SHP77 treated with DMSO at 0.1 percent for 48 hours (cell line): Measurements from ENCODE around the gene BAIAP3.
"Not testable (repeated sequence)": the region's sequence is repeated elsewhere in the genome, so short reads cannot be mapped to it uniquely, and the experiment has no call there.

Experiments used
- DNase-seq: peaks from one replicate; lab custom pipeline; 2025; lab: John Stamatoyannopoulos, UW

Gene BAIAP3

GRCh38 chr16:1333149-1333812 lies at the start of gene BAIAP3:
Gene BAIAP3 (plus strand): TSS chr16:1333645. CDS start chr16:1338550, 4,905 bp downstream.
- DNase-seq = no peak

- DNase-seq = no peak
These were observed 49.3 kb upstream of the BAIAP3 start for GRCh38 chr16:1283996-1284616.

- DNase-seq = no peak
These were observed 47.6 kb upstream of the BAIAP3 start for GRCh38 chr16:1285669-1286512.

- no peak for DNase-seq
These were observed 46.8 kb upstream of the BAIAP3 start for GRCh38 chr16:1286513-1287094.

GRCh38 chr16:1287982-1288670 lies 45.3 kb upstream of the BAIAP3 start:
- DNase-seq = no peak

GRCh38 chr16:1288813-1289476 lies 44.5 kb upstream of the BAIAP3 start:
- DNase-seq = no peak

GRCh38 chr16:1289477-1289866 lies 44.0 kb upstream of the BAIAP3 start:
- DNase-seq = no peak

GRCh38 chr16:1290063-1290501 lies 43.4 kb upstream of the BAIAP3 start:
- DNase-seq = no peak

GRCh38 chr16:1290860-1291575 lies 42.4 kb upstream of the BAIAP3 start:
- peak; percentile 57 for DNase-seq

- peak; percentile 71 for DNase-seq
These were observed 41.9 kb upstream of the BAIAP3 start for GRCh38 chr16:1291576-1291974.

GRCh38 chr16:1292208-1292607 lies 41.2 kb upstream of the BAIAP3 start:
- DNase-seq = not testable (repeated sequence)

GRCh38 chr16:1292808-1293207 lies 40.6 kb upstream of the BAIAP3 start:
- DNase-seq = not testable (repeated sequence)

GRCh38 chr16:1293921-1294656 lies 39.4 kb upstream of the BAIAP3 start:
- DNase-seq = no peak

- DNase-seq = no peak
These were observed 38.0 kb upstream of the BAIAP3 start for GRCh38 chr16:1295465-1295864.

- not testable (repeated sequence) for DNase-seq
These were observed 36.8 kb upstream of the BAIAP3 start for GRCh38 chr16:1296688-1297017.

- peak; percentile 48 for DNase-seq
These were observed 36.3 kb upstream of the BAIAP3 start for GRCh38 chr16:1297018-1297696.

- no peak for DNase-seq
These were observed 35.0 kb upstream of the BAIAP3 start for GRCh38 chr16:1298406-1298805.

GRCh38 chr16:1299012-1299867 lies 34.2 kb upstream of the BAIAP3 start:
- no peak for DNase-seq

GRCh38 chr16:1299868-1300203 lies 33.6 kb upstream of the BAIAP3 start:
- no peak for DNase-seq
